ENCODE data around the gene CTDSPL.

Gene CTDSPL

DNA sequence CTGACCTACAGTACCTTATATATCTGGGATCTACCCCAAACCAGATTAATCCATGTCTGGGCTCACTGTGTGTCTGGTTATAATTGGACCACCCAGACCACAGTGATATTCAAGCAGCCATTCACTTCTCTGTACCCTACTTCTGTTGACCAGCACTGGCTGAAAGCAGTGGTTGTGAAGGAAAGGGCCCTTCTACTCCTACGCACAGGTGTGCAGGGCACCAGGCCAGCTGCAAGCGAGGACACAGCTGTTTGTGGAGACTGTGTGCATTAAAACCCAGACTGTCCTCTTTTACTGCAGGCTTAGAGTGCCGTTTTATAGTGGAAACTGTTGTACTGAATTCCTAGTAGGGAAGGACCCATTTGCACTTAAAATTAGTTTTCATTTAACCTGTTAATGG lies 29.5 kb downstream of the CTDSPL start:
- DNase-seq (ENCODE audit: low spot score), result no peak

DNA sequence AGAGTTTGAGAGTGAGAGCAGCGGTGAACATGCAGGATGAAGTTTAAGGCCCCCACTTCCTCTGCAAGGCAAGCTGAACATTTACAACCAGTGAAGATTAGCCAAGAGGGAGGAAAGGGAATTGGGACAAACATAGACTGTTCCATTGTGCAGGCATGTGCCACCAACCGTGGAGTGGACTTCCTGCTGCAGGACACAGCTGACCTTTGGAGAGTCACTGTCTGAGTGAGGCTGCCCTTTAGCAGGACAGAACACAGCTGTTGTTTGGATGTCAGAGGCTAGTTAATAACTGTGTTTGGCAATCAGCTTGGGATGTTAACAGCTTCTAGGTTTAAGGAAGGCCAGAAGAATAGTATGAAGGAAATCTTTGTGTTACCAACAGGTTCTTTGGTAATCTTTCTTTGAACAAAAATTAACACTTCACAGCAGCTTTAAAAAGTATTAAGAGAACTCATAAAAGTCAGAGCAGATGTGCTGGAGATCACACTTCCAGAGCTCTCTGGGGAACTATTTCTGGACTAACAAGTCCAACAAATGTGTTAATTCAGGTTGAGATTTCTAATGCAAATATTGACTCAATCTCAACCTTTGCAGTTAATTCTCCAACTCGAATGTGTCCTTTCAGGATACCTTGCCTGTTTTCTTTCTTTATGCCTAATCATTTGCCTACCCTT lies 31.4 kb downstream of the CTDSPL start:
- DNase-seq (ENCODE audit: low spot score), result no peak

GRCh38 chr3:37896827-37897226 lies 35.1 kb downstream of the CTDSPL start:
- no peak for DNase-seq (ENCODE audit: low spot score)

GRCh38 chr3:37897763-37898162 lies 36.1 kb downstream of the CTDSPL start:
- no peak for DNase-seq (ENCODE audit: low spot score)

- DNase-seq (ENCODE audit: low spot score), result no peak
Observed at GRCh38 chr3:37898424-37898823, 36.7 kb downstream of the CTDSPL start.

- DNase-seq (ENCODE audit: low spot score), result no peak
Observed at GRCh38 chr3:37899101-37899707, 37.5 kb downstream of the CTDSPL start.

DNA sequence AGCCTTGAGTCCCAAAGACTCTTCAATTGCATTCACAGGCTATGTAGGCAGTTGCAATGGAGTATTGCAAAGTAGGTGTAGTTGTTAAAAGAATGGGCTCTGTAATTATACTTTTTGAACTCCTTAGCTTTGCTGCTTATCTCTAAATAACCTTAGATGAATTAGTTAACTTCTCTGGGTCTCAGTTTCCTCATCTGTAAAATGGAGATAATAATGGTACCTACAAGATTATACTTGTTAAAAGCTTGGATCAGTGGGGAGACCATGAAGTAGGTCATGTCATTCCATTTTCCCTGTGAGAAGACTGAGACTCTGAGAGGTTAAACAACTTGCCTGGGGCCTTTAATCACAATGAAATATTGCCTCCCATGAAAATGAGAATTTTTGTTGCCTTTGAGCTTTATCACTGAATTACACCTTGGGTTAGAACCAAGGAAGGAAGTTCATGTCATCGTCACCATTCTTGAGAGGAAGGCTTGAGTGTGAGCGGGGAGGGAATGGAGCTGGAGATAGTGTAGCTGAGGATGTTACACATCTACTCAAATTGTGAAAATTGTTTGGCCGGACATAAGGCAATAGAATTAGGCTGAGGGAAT lies 38.1 kb downstream of the CTDSPL start:
- DNase-seq (ENCODE audit: low spot score), result no peak

DNA sequence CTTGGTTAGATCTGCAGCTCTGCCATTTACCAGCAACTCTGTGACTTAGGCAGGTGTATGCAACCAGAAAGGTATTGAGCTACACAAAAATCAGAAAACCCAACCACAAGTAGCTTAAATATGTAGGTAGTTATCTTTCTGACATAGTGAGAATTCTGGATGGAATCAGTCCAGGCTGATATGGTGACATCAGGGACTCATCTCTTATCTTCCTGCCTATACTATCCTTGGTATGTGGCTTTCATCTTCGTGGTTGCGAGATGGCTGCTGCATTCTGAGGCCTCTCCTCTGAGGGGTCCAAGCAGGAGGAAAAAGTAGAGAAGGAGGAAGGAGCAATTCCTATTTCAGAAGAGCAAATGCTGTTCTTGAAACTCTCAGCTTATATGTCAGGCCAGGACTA lies 40.0 kb downstream of the CTDSPL start:
- DNase-seq (ENCODE audit: low spot score), result no peak

DNA sequence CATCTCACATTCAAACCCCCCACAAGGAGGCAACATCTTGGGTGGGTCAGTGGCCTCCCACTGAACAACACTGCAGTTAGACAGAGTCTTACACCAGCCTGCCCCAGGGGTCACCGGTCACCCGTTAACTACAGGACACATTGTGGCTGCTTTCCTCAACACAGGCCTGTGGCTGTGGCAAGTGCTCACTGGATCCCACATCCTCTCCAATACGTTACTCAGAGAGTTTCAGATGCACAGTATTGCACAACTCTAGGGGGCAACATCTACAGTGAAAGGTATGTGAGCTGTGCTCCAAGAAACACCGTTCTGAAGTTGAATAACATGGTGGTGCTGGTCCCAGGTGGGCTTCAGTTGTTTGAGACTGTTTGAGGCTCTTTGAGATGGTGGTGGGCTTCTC lies 41.0 kb downstream of the CTDSPL start:
- no peak for DNase-seq (ENCODE audit: low spot score)

DNA sequence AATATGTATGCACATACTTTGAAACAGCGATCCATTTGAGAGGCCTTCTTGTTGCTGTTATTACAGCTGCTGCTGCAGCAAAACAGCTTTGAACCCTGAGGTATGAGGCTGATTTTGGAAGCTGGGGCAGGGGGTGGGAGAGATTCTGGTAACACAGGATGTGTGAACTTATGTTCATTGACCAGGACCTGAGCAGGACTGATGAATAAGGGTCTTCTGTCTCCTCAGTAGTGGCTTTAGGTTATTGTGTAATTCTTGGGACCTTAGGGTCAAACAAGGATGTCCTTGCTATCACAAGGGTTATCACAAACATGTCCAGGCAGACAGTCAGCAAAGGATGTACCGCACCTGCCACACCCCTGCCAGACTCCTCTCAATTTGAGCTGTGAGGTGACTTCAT lies 41.6 kb downstream of the CTDSPL start:
- no peak for DNase-seq (ENCODE audit: low spot score)

- no peak for DNase-seq (ENCODE audit: low spot score)
Observed at GRCh38 chr3:37903734-37904133, 42.1 kb downstream of the CTDSPL start.

DNA sequence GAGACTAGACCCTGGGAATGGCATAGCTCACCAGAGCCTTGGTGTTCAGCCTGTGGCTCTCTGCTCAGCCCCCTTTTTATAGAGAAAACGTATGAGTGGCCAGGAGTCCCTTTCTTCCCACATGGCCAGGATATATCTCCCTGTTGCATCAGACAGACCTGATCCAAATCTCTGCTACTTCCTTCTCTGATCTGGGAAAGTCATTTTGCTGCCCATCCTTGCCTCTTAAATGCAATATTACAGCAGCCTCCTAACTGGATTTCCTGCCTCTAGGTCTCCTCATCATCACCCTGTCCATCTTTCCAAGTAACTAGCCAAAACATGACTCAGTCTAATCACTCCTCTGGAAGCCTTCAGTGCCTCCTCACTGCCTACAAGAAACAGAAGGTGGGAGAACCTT lies 42.9 kb downstream of the CTDSPL start:
- no peak for DNase-seq (ENCODE audit: low spot score)

DNA sequence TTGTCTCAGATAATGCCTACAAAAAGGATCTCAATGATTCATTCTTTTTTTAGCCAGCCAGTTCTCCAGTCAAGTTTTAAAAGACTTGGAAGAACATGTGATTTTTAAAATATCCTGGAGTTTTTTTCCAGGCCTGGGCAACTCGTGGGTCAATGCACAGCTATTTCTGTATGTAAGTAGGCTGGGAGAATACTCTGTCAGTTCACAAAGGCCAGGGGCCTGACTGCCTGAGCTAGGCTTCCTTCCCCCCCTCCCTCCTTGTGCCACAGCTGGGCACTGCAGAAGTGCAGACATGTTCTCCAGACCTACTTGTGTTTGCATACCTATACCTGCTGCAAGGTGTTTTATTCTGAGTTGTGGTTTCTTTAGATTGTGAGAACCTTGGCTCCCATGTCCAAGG lies 43.7 kb downstream of the CTDSPL start:
- no peak for DNase-seq (ENCODE audit: low spot score)

GRCh38 chr3:37905987-37906674 lies 44.5 kb downstream of the CTDSPL start:
- DNase-seq (ENCODE audit: low spot score), result no peak

DNA sequence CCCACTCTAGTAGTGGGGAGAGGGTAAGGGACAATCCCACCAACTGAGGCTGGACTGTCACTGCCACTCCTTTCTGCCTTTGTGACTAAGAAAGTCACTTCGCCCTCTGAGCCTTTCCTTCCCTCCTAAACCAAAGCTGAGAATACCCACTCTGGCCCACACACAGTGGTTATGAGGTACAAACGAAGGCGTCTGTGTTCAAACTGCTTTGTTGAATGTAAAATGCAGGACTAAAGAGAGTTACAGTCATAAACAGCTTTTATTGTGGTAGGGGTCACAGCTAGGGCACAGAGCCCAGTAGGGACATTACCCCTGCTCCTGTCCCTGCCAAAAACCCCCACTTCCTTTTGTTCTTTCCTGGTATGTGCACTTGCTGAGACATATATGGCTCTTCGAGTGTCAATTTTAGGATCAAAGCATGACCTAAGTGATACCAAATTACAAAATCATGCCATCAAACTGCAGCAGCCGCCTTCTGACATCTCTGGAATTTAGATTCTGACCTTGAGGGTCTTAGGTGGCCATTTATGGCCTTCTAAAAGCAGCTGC lies 45.1 kb downstream of the CTDSPL start:
- no peak for DNase-seq (ENCODE audit: low spot score)

- no peak for DNase-seq (ENCODE audit: low spot score)
Observed at GRCh38 chr3:37907371-37907770, 45.7 kb downstream of the CTDSPL start.

- no peak for DNase-seq (ENCODE audit: low spot score)
Observed at GRCh38 chr3:37907906-37908305, 46.2 kb downstream of the CTDSPL start.

DNA sequence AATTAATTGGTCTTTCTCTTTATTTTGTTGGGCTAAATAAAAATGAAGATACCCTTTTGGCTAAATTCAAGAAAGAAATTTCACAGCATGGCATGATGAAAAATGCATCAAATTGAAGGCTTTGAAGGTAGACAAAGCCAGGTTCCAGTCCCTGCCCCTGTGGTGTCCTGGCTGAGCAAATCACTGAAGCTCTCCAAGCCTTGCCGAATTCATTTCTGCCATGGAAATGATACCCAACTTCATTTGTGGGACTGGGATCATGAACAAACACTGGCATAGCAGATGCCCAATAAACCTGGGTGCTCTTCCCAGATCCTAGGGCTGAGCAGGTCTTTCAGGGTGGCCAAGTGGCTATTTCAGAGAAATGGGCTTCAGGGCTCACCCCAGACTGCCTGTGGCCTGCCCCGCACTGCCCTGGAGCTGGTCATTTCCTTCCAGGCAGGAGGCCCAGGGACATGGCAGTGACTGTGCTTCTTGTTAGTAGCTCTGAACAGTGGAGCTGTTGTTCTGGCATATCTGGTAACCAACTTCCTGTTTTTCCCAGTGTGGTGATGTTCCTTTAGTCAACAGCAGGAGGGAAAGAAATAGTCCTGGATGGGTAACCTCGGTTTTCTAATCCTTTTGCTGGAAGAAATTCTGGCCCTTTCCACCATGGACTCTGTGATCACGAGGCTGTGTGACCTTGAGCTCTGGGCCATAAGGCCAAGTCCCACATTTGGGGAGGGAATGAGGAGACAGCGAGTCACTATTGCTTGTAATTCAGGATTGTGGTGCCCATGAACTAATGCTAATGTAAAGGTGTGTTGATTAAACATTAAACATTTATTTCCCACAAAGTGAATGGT lies 47.6 kb downstream of the CTDSPL start:
- no peak for DNase-seq (ENCODE audit: low spot score)

DNA sequence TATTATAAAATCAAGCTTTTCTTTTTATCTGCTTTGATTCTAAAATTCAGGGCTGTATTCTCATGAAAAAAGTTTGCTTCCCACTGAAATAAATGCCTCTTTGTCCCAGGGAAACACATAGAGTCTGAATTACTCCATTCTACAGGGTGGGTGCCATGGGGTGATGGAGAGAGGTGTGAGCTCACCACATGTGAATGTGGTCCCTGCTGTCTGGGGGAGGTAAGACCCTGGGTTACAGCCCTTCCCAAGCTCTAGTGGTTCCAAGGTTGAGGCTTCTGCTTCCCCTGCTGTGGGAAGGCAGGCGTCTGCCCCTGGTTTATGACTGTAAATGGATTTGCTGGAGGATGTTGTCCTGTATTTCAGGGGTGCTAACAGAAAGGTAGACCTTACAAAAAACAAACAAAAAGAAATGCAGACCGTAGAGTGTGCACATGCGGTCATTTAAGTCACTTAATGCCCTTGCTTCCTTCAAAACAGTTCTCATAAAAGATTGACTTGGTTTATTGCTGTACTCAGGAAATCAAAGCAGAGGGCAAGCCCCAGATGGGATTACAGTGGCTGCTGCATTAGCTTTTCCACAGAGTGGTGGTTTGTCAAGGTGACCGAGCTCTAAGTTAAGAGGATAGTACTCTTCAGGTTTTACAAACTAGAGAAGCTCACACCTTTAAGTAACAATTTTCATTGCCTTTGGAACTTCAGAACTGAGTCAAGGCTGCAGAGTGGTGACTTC lies 49.2 kb downstream of the CTDSPL start:
- no peak for DNase-seq (ENCODE audit: low spot score)

DNA sequence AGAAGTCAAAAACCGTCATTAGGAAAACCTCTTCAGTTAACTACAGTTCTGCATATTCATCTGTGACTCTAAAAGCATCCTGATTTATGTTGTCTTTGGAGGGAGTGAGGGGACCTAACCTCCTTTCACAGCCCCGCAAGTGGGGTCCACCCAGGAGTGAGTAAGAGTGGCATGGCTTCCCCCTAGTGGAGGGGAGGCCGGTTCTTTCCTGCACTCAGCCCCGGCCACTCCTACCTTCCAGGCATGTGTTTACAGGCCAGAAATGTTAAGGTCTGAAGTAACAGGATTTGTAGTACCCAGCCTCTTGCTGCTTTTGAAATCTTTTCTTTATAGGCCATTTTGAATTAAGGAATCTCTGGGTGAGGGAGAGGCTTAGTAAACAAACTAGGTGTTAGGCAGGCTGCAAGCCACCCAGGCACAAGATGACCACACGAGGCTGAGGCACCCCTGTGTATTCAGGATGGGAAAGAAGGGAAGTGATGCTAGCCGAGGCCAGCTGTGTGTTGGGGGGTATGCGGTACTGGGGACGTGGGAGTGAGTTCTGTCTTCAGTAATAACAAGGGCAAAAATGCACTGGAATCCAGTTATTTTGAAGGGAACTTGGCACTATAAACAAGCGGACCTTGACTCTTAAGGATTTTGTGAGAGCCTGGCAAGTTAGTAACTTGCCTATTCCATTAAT lies 50.5 kb downstream of the CTDSPL start:
- DNase-seq (ENCODE audit: low spot score), result no peak

GRCh38 chr3:37913522-37913921 lies 51.8 kb downstream of the CTDSPL start:
- DNase-seq (ENCODE audit: low spot score), result no peak

Data from NAMALWA (cell line).